Loucy (cell line): ENCODE measurements around the gene KIFC3.

Experiments
- H2AFZ ChIP-seq: fragments of 200-600 bp; sonication (generic); 2 replicates; pipeline ENCODE4 v1.6.0; 2016; ENCODE audit warnings: antibody characterized with exemption, mild to moderate bottlenecking, low read length, moderate library complexity
- H3F3A ChIP-seq: fragments of 200-600 bp; 2 replicates; pipeline ENCODE4 v1.6.0; 2016; ENCODE audit warnings: antibody characterized with exemption, low read depth, mild to moderate bottlenecking
- H3K27me3 ChIP-seq: fragments of 200-600 bp; sonication (generic); 2 replicates; pipeline ENCODE4 v1.6.1; 2014; ENCODE audit warnings: low read length, mild to moderate bottlenecking; ENCODE audit not compliant: insufficient read depth, poor library complexity, severe bottlenecking
- H3K36me3 ChIP-seq: fragments of 200-600 bp; sonication (generic); 2 replicates; pipeline ENCODE4 v1.6.1; 2016; ENCODE audit warnings: low read length; ENCODE audit not compliant: insufficient read depth
- H3K4me1 ChIP-seq: fragments of 200-600 bp; sonication (generic); 2 replicates; pipeline ENCODE4 v1.5.1; 2014; ENCODE audit warnings: low read length, mild to moderate bottlenecking; ENCODE audit not compliant: insufficient read depth, poor library complexity, severe bottlenecking
- H3K4me2 ChIP-seq: fragments of 200-600 bp; sonication (generic); 2 replicates; pipeline ENCODE4 v1.6.0; 2014; ENCODE audit warnings: antibody characterized with exemption, low read length, low read depth, mild to moderate bottlenecking; ENCODE audit not compliant: poor library complexity, severe bottlenecking
- H3K4me3 ChIP-seq: fragments of 200-600 bp; sonication (generic); 2 replicates; pipeline ENCODE4 v1.5.1; 2014; ENCODE audit warnings: low read length, mild to moderate bottlenecking, mixed read lengths; ENCODE audit not compliant: poor library complexity, severe bottlenecking
- H3K79me2 ChIP-seq: fragments of 200-600 bp; sonication (generic); 2 replicates; pipeline ENCODE4 v1.6.1; 2014; ENCODE audit warnings: low read length; ENCODE audit not compliant: insufficient read depth
- H3K9ac ChIP-seq: fragments of 200-600 bp; sonication (generic); 2 replicates; pipeline ENCODE4 v1.6.0; 2014; ENCODE audit warnings: mild to moderate bottlenecking, low read depth, low read length, moderate library complexity; ENCODE audit not compliant: poor library complexity, severe bottlenecking
- H3K9me2 ChIP-seq: fragments of 200-600 bp; sonication (generic); replicated peaks from 2 replicates; pipeline ENCODE4 v1.6.1; 2016; ENCODE audit warnings: low read depth, low read length, mixed read lengths
- H3K9me3 ChIP-seq: fragments of 200-600 bp; sonication (generic); 2 replicates; pipeline ENCODE4 v1.6.1; 2014; ENCODE audit warnings: mild to moderate bottlenecking, antibody characterized with exemption, low read length, low read depth; ENCODE audit not compliant: insufficient read depth
- H4K20me1 ChIP-seq: fragments of 200-600 bp; sonication (generic); 2 replicates; pipeline ENCODE4 v1.6.0; 2014; ENCODE audit warnings: antibody characterized with exemption, low read length, mild to moderate bottlenecking; ENCODE audit not compliant: insufficient read depth, poor library complexity, severe bottlenecking
- CTCF ChIP-seq: fragments of 200-600 bp; sonication (generic); conservative IDR thresholded peaks from 2 replicates; pipeline ENCODE4 v1.5.1; 2014; ENCODE audit warnings: mild to moderate bottlenecking, antibody characterized with exemption, low read length
- EZH2phosphoT487 ChIP-seq: fragments of 200-600 bp; IDR thresholded peaks from 2 replicates; pipeline ENCODE4 v1.6.1; 2018; ENCODE audit warnings: antibody characterized with exemption, mild to moderate bottlenecking, moderate library complexity, borderline replicate concordance

The KIFC3 gene

GRCh38 chr16:57770361-57770760, 31.9 kb downstream of the KIFC3 start:
- Histone ChIP-seq H4K20me1 (no peaks in the 10 kb centered on the region), H3K4me1 (no peaks in the 10 kb centered on the region), H3K4me3 (no peak overlapping the region), H2AFZ (no peak overlapping the region), H3K9ac (no peak overlapping the region), H3K36me3 (no peaks in the 10 kb centered on the region), H3K9me3 (no peaks in the 10 kb centered on the region), H3K79me2 (no peaks in the 10 kb centered on the region), H3K9me2 (no peaks in the 10 kb centered on the region), H3F3A (no peaks in the 10 kb centered on the region), H3K4me2 (no peak overlapping the region), H3K27me3 (no peaks in the 10 kb centered on the region)
- TF ChIP-seq CTCF: no peak

DNA sequence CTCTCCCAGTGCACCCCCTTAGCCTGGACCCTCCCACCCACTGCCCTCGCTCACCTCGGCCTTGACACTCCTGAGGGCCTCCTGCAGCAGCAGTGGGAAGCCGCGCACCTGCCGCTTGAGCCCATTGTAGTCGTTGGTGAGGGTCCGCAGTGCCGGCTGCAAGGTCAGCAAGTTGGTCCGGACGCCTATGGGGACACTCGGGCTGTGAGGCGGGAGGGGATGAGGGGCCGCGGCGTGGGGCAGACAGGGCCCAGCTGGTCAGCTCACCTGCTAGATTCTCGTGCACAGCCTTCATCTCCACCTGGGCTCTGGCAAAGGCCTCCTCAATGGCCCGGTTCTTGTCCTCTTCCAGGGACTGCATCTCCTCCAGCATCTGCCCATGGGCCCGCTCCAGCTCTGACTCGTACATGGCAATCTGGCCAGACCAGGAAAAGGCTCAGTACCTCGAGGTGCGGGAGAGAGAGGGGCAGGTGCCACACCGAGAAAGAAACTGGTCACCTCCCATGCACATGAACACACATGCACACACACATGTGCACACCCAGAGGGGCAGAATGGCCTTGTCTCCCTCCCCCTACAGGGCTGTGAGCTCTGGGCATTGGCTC, 32.6 kb downstream of the KIFC3 start:
- Histone ChIP-seq H3F3A (no peaks in the 10 kb centered on the region), H4K20me1 (no peaks in the 10 kb centered on the region)

DNA sequence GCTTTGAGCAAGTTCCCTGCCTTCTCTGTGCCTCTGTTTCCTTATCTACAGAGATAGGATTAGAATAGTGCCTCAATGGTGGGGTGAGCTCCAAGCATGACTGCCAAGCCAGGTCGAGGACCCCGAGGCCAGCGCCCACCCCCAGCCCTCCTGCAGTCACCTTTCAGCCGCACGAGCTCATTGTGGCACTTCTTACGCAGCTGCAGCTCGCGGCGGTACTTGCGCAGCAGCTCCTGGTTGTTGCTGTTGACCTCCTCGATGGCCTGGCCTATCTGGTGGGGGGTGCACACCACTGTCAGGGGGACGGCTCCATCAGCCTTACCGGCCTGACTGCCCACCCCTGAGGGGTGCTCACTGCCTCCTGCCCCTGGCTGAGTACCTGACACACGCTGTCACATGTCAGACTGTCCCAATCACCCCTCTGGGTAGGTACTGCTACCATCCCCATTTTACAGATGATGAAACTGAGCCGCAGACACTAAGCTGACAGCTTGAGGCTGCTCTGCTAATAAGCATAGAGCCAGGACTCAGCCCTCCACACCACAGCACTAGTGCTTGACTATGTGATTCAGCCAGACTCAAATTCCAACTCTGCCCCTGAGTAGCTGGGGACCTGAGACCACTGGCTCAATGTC, 35.5 kb downstream of the KIFC3 start:
- Histone ChIP-seq H3K9me3 (no peaks in the 10 kb centered on the region), H3K4me1 (peaks cover 4% of the 10 kb centered on the region), H4K20me1 (no peaks in the 10 kb centered on the region), H3K9me2 (no peaks in the 10 kb centered on the region), H3K9ac (no peak overlapping the region), H3K36me3 (no peaks in the 10 kb centered on the region), H3K79me2 (no peaks in the 10 kb centered on the region), H3K4me2 (no peak overlapping the region), H3K27me3 (no peaks in the 10 kb centered on the region), H3K4me3 (no peak overlapping the region), H3F3A (no peaks in the 10 kb centered on the region), H2AFZ (no peak overlapping the region)
- TF ChIP-seq CTCF (no peak), EZH2phosphoT487 (no peak)

More for the DNA sequence above, 32.6 kb downstream of the KIFC3 start:
- Histone ChIP-seq H3K79me2 (no peaks in the 10 kb centered on the region), H3K4me1 (no peaks in the 10 kb centered on the region), H2AFZ (no peak overlapping the region), H3K4me3 (no peak overlapping the region), H3K9me3 (no peaks in the 10 kb centered on the region), H3K9me2 (no peaks in the 10 kb centered on the region), H3K4me2 (no peak overlapping the region), H3K9ac (no peak overlapping the region), H3K36me3 (no peaks in the 10 kb centered on the region), H3K27me3 (no peaks in the 10 kb centered on the region)
- TF ChIP-seq EZH2phosphoT487: no peak
- no peak for TF ChIP-seq CTCF
